H9 (cell line): Measurements from ENCODE around the gene CDC26. TPM values are rescaled to one million over a fixed set of nuclear protein-coding genes. Genes with fewer than 3 reads are reported as not detected.

Experiments
- DNase-seq: peaks from one replicate; pipeline ENCODE4 v3.0.0-alpha.2; 2017
- H2AFZ ChIP-seq: one replicate; pipeline ENCODE4 v1.6.1; 2013; ENCODE audit warnings: mild to moderate bottlenecking, low read length, control low read depth, moderate library complexity
- H2AK5ac ChIP-seq: 2 replicates; pipeline ENCODE4 v1.6.1; 2013; ENCODE audit warnings: low read length, control low read depth, mixed read lengths; ENCODE audit not compliant: insufficient read length
- H2BK120ac ChIP-seq: one replicate; pipeline ENCODE4 v1.6.1; 2013; ENCODE audit warnings: low read depth, mild to moderate bottlenecking, low read length, control low read depth, inconsistent platforms; ENCODE audit not compliant: poor library complexity, severe bottlenecking
- H2BK12ac ChIP-seq: 2 replicates; pipeline ENCODE4 v1.6.1; 2013; ENCODE audit warnings: low read length, control low read depth, mixed read lengths, low read depth; ENCODE audit not compliant: insufficient read length
- H2BK15ac ChIP-seq: 2 replicates; pipeline ENCODE4 v1.6.1; 2013; ENCODE audit warnings: low read depth, low read length, control low read depth
- H2BK20ac ChIP-seq: one replicate; pipeline ENCODE4 v1.6.1; 2013; ENCODE audit warnings: low read depth, mild to moderate bottlenecking, low read length, control low read depth, inconsistent platforms; ENCODE audit not compliant: poor library complexity, severe bottlenecking
- H2BK5ac ChIP-seq: 2 replicates; pipeline ENCODE4 v1.6.1; 2013; ENCODE audit warnings: low read length, control low read depth, mixed read lengths; ENCODE audit not compliant: insufficient read length
- H3K14ac ChIP-seq: 2 replicates; pipeline ENCODE4 v1.6.1; 2013; ENCODE audit warnings: low read length, control low read depth; ENCODE audit not compliant: insufficient read depth
- H3K18ac ChIP-seq: 2 replicates; pipeline ENCODE4 v1.6.1; 2013; ENCODE audit warnings: low read depth, mild to moderate bottlenecking, mixed read lengths, low read length, control low read depth; ENCODE audit not compliant: insufficient read length
- H3K23ac ChIP-seq: 2 replicates; pipeline ENCODE4 v1.6.1; 2013; ENCODE audit warnings: low read length, control low read depth, mixed read lengths, low read depth; ENCODE audit not compliant: insufficient read length
- H3K23me2 ChIP-seq: 2 replicates; pipeline ENCODE4 v1.6.1; 2013; ENCODE audit warnings: low read depth, mild to moderate bottlenecking, mixed read lengths, low read length, control low read depth; ENCODE audit not compliant: insufficient read length, poor library complexity, severe bottlenecking
- H3K27ac ChIP-seq: 2 replicates; pipeline ENCODE4 v1.5.1; 2013; ENCODE audit warnings: low read length, control low read depth, mixed read lengths, low read depth; ENCODE audit not compliant: insufficient read length
- H3K27me3 ChIP-seq: 2 replicates; pipeline ENCODE4 v1.6.1; 2013; ENCODE audit warnings: low read length, control low read depth, inconsistent platforms; ENCODE audit not compliant: insufficient read depth
- H3K4ac ChIP-seq: 2 replicates; pipeline ENCODE4 v1.6.1; 2013; ENCODE audit warnings: low read depth, mild to moderate bottlenecking, control low read depth, inconsistent platforms, low read length, moderate library complexity
- H3K4me1 ChIP-seq: 2 replicates; pipeline ENCODE4 v1.6.1; 2013; ENCODE audit warnings: low read length, control low read depth, inconsistent platforms; ENCODE audit not compliant: insufficient read depth
- H3K4me2 ChIP-seq: 2 replicates; pipeline ENCODE4 v1.6.1; 2013; ENCODE audit warnings: low read length, control low read depth, mixed read lengths; ENCODE audit not compliant: insufficient read length, insufficient read depth
- H3K56ac ChIP-seq: 2 replicates; pipeline ENCODE4 v1.6.1; 2013; ENCODE audit warnings: low read depth, mild to moderate bottlenecking, mixed read lengths, low read length, control low read depth; ENCODE audit not compliant: insufficient read length
- H3K79me1 ChIP-seq: 2 replicates; pipeline ENCODE4 v1.6.1; 2013; ENCODE audit warnings: low read depth, mild to moderate bottlenecking, moderate library complexity, low read length, control low read depth, inconsistent platforms; ENCODE audit not compliant: insufficient read depth, poor library complexity, severe bottlenecking
- H3K79me2 ChIP-seq: 2 replicates; pipeline ENCODE4 v1.6.1; 2013; ENCODE audit warnings: low read length, control low read depth, inconsistent platforms; ENCODE audit not compliant: insufficient read depth
- H3K9ac ChIP-seq: 2 replicates; pipeline ENCODE4 v1.6.1; 2013; ENCODE audit warnings: low read length, control low read depth, mixed read lengths; ENCODE audit not compliant: insufficient read length; ENCODE audit errors: extremely low read depth
- H3K9me3 ChIP-seq: one replicate; pipeline ENCODE4 v1.6.1; 2013; ENCODE audit warnings: low read depth, low read length, inconsistent platforms; ENCODE audit not compliant: control insufficient read depth
- H3T11ph ChIP-seq: one replicate; pipeline ENCODE4 v1.6.1; 2013; ENCODE audit warnings: mild to moderate bottlenecking, low read length, control low read depth, inconsistent platforms
- H4K20me1 ChIP-seq: one replicate; pipeline ENCODE4 v1.6.1; 2013; ENCODE audit not compliant: control insufficient read depth, insufficient read length, insufficient read depth
- H4K5ac ChIP-seq: 2 replicates; pipeline ENCODE4 v1.6.1; 2013; ENCODE audit warnings: low read depth, mild to moderate bottlenecking, mixed read lengths, low read length, control low read depth; ENCODE audit not compliant: insufficient read length
- H4K8ac ChIP-seq: replicated peaks from 2 replicates; pipeline ENCODE4 v1.6.1; 2013; ENCODE audit warnings: low read length, control low read depth, mixed read lengths, low read depth; ENCODE audit not compliant: insufficient read length
- H4K91ac ChIP-seq: 2 replicates; pipeline ENCODE4 v1.6.1; 2013; ENCODE audit warnings: low read depth, mild to moderate bottlenecking, moderate library complexity, mixed read lengths, low read length, control low read depth; ENCODE audit not compliant: insufficient read length
- H3K27ac Mint-ChIP-seq, 3 experiments: 2 replicates in 2 of 3; 3 replicates in 1 of 3; pipeline ENCODE4 v1.8.0; 2020 to 2021; ENCODE audit warnings: mixed read lengths in 3 of 3, mild to moderate bottlenecking in 1 of 3, moderate library complexity in 1 of 3
- H3K27me3 Mint-ChIP-seq: 2 replicates; pipeline ENCODE4 v1.8.0; 2021; ENCODE audit warnings: low read depth, mild to moderate bottlenecking, moderate library complexity, mixed read lengths
- H3K36me3 Mint-ChIP-seq, 3 experiments: 2 replicates in 2 of 3; 3 replicates in 1 of 3; pipeline ENCODE4 v1.8.0; 2020 to 2021; ENCODE audit warnings: low read depth in 3 of 3, mixed read lengths in 3 of 3; ENCODE audit not compliant: insufficient read depth in 1 of 3
- H3K4me1 Mint-ChIP-seq, 2 experiments: 2 replicates each; pipeline ENCODE4 v1.8.0; 2020; ENCODE audit warnings: mixed read lengths in 2 of 2
- H3K4me3 Mint-ChIP-seq, 2 experiments: 2 replicates in 1 of 2; 3 replicates in 1 of 2; pipeline ENCODE4 v1.8.0; 2020 to 2021; ENCODE audit warnings: mild to moderate bottlenecking in 2 of 2, mixed read lengths in 2 of 2, moderate library complexity in 1 of 2
- H3K9me3 Mint-ChIP-seq, 2 experiments: 2 replicates in 1 of 2; 3 replicates in 1 of 2; pipeline ENCODE4 v1.8.0; 2020; ENCODE audit warnings: mild to moderate bottlenecking in 2 of 2, mixed read lengths in 2 of 2, moderate library complexity in 1 of 2
- CTCF ChIP-seq: fragments of 200-600 bp; sonication (generic); conservative IDR thresholded peaks from 3 replicates; pipeline ENCODE4 v1.8.0; 2021; ENCODE audit warnings: antibody characterized with exemption, mild to moderate bottlenecking
- WGBS: extraction: QIAGEN DNeasy Blood & Tissue Kit; methylation state at CpG from one replicate; pipeline ENCODE4 v1.1.7; 2013; ENCODE audit warnings: missing lambda C conversion rate, low lambda C conversion rate, mixed read lengths; ENCODE audit not compliant: insufficient read length; ENCODE audit errors: extremely low coverage; 5-methylcytosine and 5-hydroxymethylcytosine counted together
- total RNA-seq: library from RNA; stranded (reverse); gene quantifications from 2 replicates; pipeline ENCODE4 v1.2.1, GENCODE V29; 2021

The CDC26 gene
- total RNA-seq, 1 experiment from 2014 or later: 38.6 TPM

- H3K9ac ChIP-seq: no peak overlapping the region
- H4K5ac ChIP-seq: no peak overlapping the region
- H3K4me2 ChIP-seq: no peak overlapping the region
- no peaks in the 10 kb centered on the region for H4K20me1 ChIP-seq
- H3K36me3 Mint-ChIP-seq: peaks cover 4 to 9% (median 7%) of the 10 kb centered on the region in 3 experiments; a peak in 6 of 7 replicates
- DNase-seq: no peak
- no peaks in the 10 kb centered on the region for H3K9me3 ChIP-seq
- H2BK5ac ChIP-seq: no peak overlapping the region
- no peak overlapping the region for H3T11ph ChIP-seq
- H3K79me1 ChIP-seq: no peaks in the 10 kb centered on the region
- H4K91ac ChIP-seq: no peak overlapping the region
- no peak overlapping the region for H3K18ac ChIP-seq
- H4K8ac ChIP-seq: no peak overlapping the region
- no peak overlapping the region for H3K23ac ChIP-seq
- H2BK15ac ChIP-seq: no peak overlapping the region
- peaks cover 7 to 18% of the 10 kb centered on the region in 2 experiments; a peak in 3 of 4 replicates for H3K4me1 Mint-ChIP-seq
- H3K14ac ChIP-seq: no peak overlapping the region
- no peaks in the 10 kb centered on the region for H3K79me2 ChIP-seq
- H2BK120ac ChIP-seq: no peak overlapping the region
- no peak overlapping the region for H2BK20ac ChIP-seq
- H2AK5ac ChIP-seq: no peak overlapping the region
- no peaks in the 10 kb centered on the region for H3K4me1 ChIP-seq
- H3K56ac ChIP-seq: no peak overlapping the region
- no peaks in the 10 kb centered on the region for H3K27me3 ChIP-seq
- no peak overlapping the region for H3K4me3 Mint-ChIP-seq
- no peak overlapping the region for H3K4ac ChIP-seq
- no peaks in the 10 kb centered on the region for H3K23me2 ChIP-seq
- H3K27me3 Mint-ChIP-seq: no peaks in the 10 kb centered on the region
- H2AFZ ChIP-seq: no peak overlapping the region
- TF ChIP-seq CTCF: no peak
- no peak overlapping the region for H3K27ac ChIP-seq
- 100% methylated on average over 1 of the region's 2 CpGs for WGBS
- H3K27ac Mint-ChIP-seq: no peak overlapping the region; a peak in 1 of 7 replicates
- H3K9me3 Mint-ChIP-seq: peaks cover 2 to 5% of the 10 kb centered on the region in 2 experiments; a peak in 3 of 5 replicates
- no peak overlapping the region for H2BK12ac ChIP-seq
These were observed 30.8 kb downstream of the CDC26 start for GRCh38 chr9:113244556-113244955.
